Smooth muscle cell of the umbilical artery (primary cell): ENCODE measurements around the gene STK35. TPM values are rescaled to one million over a fixed set of nuclear protein-coding genes. Genes with fewer than 3 reads are reported as not detected.

ENCODE experiments used
- total RNA-seq: library from RNA; depleted of rRNA; stranded (reverse); fragments of >200 nt; gene quantifications from 2 replicates; pipeline ENCODE4 v1.2.3, GENCODE V29; 2014

STK35 gene
- total RNA-seq, result 23.5 and 31.9 TPM in 2 replicates

GRCh38 chr20:2101057-2101864, at the start of gene STK35:
STK35 (plus strand) TSS chr20:2101827; CDS start chr20:2101882, 55 bp downstream.

Other genes starting within 250 kb of the STK35 start
- gene SIRPA, start 206.4 kb upstream of the STK35 start, total RNA-seq, result 12.9 and 16.9 TPM in 2 replicates
- gene PDYN, start 107.8 kb upstream of the STK35 start, total RNA-seq, result not detected in 2 replicates
- gene TGM3, start 194.2 kb downstream of the STK35 start, total RNA-seq, result not detected in 2 replicates